HG03460 (cell line): ENCODE data around the gene NAA25.
"Not testable (repeated sequence)": the region's sequence is repeated elsewhere in the genome, so short reads cannot be mapped to it uniquely, and the experiment has no call there.

Experiments used
- ATAC-seq: cut with Tn5 transposase; IDR thresholded peaks from one replicate; pipeline ENCODE4 v1.9.1; 2021; ENCODE audit not compliant: unreplicated experiment

The NAA25 gene

DNA sequence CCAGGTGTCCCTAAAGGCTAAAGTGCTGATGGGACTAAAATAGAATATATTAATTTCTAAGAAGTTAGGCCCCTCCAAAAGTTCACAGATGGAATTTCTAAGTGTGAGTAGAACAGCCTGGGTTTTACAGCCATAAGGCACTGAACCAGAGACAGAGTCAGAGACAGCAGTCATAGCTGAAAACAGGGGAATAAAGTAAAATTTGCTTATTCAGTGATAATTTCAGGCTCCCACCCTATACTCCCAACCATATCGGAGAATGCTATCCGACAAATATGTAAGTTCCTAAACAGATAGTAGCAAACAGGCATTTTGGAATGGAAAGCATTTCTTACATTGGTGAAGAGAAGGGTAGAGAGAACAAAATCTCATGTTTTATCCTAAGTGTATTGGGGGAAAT lies 45.3 kb downstream of the NAA25 start:
- no peak for ATAC-seq

DNA sequence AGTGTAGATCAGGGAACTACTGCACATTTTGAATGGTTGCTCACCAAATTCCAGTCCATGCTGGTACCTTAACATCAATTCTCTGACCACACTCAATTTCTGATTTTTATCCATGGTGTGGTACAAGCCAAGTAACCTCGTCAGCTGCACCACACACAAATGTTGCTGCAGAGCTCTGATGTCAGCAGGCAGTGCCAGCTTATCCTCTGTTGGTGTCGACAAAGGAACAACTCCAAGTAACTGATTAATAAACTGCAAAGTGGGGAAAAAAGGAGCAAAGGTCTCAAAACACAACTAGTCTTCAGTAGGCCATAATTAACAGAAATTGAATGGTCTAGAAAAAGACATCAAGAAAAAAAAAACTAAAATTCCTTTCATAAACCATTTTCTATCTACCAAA lies 47.4 kb downstream of the NAA25 start:
- ATAC-seq = no peak

DNA sequence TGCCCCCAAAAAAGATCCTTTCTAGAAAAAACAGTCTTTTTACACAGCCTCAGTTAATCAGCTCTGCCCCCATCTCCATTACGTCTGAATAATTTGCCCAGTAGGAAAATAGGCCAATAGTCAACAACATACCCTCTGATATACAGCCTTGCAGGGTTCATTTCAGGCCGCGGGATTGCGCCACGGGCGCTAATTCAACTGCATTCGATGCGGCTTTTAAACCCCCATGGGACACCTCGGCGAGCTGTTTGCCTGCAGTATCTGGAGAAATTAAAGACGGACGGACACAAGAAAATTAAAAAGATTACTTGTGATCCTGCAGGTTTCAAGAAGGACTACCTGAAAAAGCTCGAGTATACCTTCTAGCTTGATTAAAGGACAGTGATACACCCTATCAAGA lies 59.2 kb downstream of the NAA25 start:
- no peak for ATAC-seq

DNA sequence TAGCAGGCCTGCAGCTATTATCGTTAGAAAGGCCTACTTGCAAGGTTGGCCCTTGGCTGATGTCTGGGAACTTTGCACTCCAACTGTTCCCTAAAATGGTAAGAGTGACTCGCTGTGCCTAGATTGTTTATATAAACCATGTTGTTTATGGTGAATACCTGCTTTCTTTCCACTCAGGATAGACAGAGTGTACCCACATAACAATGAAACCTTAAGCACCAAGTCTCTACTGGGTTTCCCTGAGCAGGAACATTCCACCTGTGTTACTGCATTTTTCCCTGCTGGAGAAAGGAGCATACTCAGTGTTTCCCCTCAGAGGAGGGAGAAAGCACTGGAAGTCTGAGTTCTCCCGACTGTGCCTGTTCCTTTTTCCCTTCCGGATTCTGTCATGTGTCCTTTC lies 62.6 kb downstream of the NAA25 start:
- ATAC-seq = no peak

DNA sequence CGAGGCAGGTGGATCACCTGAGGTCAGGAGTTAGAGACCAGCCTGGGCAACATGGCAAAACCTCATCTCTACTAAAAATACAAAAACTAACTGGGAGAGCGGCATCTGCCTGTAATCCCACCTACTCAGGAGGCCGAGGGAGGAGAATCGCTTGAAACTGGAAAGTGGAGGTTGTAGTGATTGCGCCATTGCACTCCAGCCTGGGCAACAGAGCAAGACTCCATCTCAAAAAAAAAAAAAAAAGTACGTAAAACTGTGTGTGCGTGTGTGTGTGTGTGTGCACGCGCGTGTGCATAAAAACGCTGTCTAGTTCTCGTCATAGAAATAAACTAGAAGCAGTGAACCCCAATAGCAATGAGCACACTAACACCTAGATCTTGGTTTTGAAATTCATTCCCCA lies 72.0 kb downstream of the NAA25 start:
- ATAC-seq = not testable (repeated sequence)

DNA sequence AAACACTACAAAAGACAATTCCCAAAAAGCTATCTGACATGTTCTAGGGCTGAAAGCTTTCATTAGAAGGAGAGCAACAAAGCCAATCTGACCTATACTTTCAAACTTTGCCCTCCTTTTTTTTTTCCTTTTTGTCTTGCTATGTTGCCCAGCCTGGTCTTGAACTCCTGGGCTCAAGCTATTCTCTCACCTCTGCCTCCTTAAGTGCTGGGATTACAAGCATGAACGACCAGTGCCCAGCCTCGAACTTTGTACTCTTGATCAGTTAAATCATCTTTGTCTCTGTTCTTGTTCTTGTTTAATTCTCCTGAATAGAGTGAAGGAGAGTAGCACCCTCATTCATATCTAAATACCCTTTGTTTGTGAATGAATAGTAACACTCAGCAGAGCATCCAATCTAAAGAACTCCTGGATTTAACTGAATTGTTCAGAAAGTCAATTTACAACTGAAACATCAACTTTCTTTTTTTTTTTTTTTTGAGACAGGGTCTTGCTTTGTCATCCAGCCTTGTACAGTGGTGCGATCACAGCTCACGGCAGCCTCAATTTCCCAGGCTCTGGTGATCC lies 73.3 kb downstream of the NAA25 start:
- ATAC-seq = no peak

DNA sequence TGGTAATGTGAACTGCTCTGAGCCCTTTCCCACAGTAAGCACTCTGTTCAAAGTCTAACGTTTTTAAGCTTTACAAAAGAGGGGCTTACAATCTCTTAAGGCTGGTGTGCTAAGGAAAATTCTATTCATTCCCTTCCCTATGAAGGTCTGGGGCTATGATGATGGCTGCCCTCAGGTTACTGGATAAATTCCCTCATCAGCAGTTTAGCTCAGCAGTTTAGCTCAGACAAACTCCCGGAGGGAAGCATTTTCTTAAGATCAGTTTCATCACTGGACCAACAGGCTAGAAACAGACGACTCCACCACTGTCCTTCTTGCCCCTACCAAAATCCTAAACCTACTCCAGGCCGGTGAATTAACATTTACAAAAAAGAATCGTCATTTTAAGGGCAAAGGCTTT lies 76.3 kb downstream of the NAA25 start:
- ATAC-seq = no peak

DNA sequence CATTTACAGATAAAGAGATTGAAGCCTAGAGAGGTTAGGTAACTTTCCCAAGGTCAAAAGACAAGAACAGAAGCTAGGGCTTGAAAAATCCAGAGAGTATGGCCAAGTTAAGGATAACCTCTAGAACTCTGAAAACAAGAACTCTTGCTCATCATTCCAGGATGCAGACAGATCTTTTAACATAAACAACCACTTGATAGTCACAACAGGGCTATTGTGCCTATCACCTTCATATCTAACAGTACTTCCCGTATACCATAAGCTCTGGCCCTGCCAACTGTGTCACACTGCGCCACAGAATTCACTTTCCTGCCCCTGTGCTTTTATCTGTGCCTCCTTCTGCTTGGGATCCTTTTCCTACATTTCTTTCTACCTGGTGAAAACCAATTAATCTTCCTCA lies 77.1 kb downstream of the NAA25 start:
- ATAC-seq = no peak

DNA sequence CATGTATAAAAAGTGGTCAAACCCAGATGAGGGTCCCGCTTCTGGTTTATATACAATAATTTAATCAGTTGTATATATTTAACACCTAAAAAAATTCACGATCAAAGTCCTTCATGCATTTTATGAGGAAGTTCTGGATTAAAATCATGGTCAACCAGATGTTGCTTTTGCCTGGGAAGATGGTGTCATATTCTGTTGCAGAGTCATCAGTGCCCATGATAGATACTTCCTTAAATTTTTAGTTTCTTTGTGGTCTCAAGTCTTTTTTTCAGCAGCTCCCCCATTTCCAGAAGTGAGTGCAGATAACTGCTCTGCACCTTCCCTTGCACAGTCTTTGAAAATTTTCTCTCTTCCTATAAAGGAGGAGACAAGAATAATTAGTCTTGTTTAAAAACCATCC lies 79.3 kb downstream of the NAA25 start:
- ATAC-seq = no peak

DNA sequence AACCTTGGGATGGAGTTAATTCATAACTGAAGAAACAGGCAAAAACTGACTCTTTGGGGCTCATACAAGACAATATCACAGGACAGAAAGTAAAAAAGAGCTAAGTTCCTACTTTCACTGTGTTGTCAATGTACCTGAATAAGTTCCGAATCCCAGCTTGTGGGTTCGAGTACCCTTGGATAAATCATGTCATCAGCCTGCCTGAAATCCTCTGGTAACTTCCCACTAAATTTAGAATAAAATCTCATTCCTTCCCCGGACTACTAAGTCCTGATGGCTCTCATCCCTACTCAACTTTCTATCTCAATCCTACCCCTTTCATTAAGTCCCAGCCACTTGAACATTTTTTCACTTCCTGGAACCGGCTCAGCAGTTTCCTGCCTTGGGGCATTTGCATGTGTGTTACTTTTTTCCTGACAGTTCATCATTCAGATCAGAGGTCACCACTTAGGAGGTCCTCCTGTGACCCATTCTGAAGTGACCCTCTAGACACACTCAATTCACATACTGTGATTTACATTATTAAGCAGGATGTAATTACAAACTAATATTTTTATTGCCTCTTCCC lies 82.7 kb downstream of the NAA25 start:
- ATAC-seq = no peak

DNA sequence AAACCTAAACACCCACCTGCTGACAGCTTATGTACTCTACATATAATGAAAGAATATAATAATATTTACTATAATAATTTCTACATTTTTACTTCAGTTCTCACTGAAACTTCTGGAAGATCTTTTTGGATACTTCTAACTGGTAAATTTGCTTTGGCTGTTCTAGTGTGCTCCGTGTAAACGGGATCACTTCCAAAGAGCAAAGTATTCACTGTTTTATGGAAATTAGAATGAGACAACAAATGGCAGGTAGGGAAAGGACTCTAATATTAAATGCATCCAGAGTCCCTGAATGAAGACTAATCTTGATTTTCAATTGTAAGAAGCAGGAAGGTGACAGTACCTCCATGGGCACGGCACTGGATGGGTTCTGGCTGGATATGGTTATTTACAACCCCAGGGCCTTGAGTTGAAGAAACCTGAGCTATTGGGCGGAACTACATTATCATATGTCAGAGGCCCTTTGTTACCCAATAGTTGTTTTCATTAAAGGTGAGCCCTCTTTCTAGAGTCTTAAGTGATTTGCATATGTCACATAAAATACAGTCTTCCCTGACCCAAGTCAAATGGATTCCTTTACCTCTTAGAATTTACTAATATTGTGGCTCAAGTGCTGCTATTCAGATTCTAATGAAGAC lies 84.7 kb downstream of the NAA25 start:
- no peak for ATAC-seq

DNA sequence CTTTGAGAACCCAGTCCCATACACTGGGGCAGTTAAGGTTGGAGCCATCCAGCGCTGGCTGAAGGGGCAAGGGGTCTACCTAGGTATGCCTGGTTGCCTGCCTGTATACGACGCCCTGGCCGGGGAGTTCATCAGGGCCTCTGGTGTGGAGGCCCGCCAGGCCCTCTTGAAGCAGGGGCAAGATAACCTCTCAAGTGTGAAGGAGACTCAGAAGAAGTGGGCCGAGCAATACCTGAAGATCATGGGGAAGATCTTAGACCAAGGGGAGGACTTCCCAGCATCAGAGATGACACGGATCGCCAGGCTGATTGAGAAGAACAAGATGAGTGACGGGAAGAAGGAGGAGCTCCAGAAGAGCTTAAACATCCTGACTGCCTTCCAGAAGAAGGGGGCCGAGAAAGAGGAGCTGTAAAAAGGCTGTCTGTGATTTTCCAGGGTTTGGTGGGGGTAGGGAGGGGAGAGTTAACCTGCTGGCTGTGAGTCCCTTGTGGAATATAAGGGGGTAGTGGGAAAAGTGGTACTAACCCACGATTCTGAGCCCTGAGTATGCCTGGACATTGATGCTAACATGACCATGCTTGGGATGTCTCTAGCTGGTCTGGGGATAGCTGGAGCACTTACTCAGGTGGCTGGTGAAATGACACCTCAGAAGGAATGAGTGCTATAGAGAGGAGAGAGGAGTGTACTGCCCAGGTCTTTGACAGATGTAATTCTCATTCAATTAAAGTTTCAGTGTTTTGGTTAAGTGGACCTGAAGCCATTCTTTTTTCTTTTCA lies 86.2 kb downstream of the NAA25 start:
- ATAC-seq = no peak

DNA sequence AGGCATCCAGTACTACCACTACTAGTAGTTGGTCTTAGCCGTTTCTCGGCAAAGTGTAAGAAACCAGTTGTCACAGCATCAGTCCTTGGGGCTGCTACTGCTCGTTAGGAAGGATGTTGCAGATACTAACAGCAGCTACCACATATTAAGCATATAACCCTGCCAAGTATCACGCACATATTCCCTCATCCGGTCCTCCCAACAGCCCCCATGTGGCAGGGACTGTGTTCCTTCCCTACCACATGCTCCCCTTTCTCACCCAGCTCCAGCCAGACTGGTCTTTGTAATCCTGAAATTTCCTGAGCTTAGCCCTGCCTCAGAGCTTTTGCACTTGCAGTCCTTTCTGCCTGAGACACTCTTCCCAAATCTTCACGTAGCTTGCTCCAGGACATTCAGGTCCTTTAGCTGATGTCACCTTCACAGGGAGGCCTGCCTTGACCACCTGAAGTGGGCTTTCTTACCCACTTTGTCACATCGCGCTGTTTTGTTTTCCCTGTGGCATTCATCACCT lies 87.6 kb downstream of the NAA25 start:
- no peak for ATAC-seq

DNA sequence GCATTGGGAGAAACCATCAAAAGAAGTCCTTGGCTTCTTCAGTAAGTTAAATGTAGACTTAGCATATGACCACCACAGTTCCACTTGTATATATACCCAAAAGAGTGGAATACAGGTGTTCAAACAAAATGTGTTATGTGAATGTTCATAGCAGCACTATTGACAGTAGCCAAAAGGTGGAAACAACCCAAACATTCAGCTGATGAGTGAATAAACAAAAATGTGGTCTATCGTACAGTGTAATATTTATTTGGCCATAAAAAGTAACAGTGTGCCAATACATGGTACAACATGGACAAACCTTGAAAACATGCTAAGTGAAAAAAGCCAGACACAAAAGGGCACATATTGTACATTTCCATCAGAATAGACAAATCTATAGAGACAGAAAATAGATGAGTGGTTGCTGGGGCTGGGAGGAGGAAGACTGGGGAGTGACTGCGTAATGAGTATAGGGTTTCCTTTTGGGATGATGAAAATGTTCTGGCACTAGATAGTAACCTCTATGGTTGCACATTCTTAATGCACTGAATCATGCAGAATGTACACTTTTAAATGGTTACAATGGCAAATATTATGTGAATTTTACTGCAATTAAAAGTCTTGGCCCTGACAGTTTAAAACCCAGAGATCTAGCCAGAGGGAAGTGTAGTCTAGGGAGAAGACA lies 89.9 kb downstream of the NAA25 start:
- no peak for ATAC-seq

DNA sequence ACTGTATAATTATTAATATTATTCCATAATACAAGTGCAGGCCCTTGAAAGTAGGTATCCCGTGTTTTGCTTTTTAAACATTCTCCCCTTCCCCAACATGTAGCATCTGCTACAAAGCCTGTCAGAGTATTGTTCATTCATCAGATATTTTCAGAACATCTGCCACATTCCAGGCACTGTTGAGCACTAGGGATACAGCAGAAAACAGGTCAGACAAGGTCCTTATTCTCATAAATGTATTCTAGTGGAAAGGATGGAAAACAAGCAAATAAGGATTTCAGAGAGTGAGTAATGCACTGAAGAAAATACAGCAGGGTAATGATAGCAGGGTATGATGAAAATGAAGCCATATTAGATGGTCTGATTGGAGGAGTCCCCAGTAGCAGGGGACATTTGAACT lies 91.5 kb downstream of the NAA25 start:
- no peak for ATAC-seq

DNA sequence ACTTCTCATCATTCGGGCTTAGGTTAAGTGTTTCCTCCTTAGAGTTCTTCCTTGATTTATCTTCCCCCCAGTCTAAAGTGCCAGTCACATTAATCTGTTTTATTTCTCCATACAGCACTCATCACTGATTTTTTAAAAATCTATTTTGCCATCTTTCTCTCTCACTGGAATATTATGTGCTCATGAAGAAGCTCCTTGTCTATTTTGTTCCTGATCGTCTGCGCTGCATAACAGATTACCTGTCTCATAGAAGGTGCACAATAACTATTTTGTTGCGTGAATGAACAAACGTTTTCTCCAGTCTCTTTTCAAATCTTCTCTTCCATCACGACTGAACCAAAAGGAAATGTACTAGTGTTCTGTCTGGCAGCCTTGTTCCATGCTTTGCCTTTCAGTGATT lies 92.6 kb downstream of the NAA25 start:
- ATAC-seq = no peak

DNA sequence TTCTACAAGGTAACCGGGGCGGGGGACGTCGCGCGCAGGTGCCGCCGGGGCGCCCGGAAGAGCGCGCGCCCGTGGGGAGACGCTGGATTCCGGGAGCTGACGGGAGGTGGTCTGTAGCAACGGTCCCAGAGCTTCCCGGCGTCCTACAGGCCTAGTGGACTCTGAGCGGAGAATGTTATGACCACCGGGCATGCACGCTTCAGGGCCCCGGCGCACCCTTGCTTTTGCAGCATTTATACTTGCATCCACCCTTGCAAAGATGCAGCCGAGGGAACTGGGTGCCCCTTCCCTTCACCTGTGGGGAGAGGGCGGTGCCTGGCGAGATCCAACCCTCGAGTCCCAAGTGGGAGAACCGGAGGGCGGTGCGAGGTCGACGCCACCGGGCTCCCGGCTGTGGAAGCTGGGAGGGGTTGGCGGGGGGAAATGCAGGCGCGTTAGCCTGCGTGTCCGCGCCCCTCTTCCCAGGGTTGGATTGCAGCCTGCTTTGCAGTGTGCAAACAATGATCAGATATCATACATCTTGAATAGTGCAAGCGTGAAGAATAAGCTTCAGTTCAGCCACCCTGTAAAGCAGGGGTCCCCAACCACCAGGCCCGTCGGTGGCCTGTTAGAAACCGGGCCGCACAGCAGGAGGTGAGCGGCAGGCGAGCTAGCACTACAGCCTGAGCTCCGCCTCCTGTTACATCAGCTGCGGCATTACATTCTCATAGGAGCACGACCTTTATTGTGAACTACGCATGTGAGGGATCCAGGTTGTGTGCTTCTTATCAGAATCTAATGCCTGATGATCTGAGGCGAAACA lies 94.8 kb downstream of the NAA25 start:
- ATAC-seq = peak; percentile 16

DNA sequence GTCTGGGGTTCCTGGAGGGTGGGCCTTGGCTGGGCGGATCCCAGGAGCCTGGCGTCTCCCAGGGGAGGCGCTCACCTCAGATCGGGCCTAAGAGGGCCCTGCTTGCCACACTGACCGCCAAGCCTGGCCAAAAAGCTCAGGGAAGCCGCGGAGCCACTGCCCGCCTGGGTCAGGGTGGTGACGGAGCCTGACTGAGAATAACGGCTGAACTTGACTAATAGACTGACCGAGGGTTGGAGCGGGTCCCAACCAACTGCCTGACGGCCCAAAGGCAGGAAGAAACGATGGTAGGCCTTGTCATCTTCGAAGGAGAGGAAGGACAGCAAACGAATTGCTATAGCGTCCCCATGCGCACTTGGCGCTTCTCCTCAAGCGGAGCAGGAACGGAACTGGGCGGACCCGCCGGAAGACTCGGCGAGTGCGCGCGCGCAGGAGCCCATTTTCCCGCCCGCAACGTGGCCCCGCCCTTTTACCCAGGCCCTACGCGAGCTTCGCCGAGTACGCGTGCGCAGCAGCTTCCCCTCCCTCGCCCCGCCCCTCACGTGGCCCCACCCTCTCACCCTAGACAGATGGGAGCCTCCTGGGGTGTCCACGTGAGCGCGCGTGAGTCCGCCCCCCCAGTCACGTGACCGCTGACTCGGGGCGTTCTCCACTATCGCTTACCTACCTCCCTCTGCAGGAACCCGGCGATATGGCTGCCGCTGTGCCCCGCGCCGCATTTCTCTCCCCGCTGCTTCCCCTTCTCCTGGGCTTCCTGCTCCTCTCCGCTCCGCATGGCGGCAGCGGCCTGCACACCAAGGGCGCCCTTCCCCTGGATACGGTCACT lies 95.6 kb downstream of the NAA25 start, which contains the start of the genes ERP29 and TMEM116:
Gene ERP29, plus strand, starts transcription at position 652 of the 826 bp plus-strand sequence. Its CDS starts 40 bp downstream, at position 692.
Gene TMEM116, minus strand, starts transcription at position 391 of the 826 bp plus-strand sequence. CDS start 7,895 bp downstream, outside the sequence.
- ATAC-seq = peak; percentile 70

DNA sequence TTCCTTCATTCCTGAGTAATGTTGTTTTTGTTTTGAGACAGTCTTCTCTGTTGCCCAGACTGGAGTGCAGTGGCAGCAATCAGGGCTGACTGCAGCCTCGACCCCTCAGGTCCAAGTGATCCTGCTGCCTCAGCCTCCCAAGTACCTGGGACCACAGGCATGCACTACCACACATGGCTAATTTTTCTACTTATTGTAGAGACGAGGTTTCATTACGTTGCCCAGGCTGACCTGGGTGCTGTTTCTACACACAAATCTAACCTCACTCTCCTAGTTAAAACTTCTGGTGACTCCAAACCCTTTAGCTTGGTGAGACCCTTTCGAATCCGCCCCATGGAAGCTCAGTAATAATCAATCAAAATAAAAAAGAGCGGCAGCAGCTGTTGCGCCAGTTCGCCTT lies 96.9 kb downstream of the NAA25 start:
- no peak for ATAC-seq
